HepG2 (cell line): Measurements from ENCODE around the gene HABP4. TPM values are rescaled to one million over a fixed set of nuclear protein-coding genes. Genes with fewer than 3 reads are reported as not detected.

ENCODE experiments used
- AKNA ChIP-seq: sonication (generic); formaldehyde crosslinking; IDR thresholded peaks from 2 replicates; pipeline ENCODE4 v1.4.0; 2020; ENCODE audit warnings: missing genetic modification reagents, borderline replicate concordance
- CREM ChIP-seq, 2 experiments: sonication (generic) in 1 of 2; formaldehyde crosslinking in 1 of 2; IDR thresholded peaks; 2 replicates each; pipeline versions ENCODE4 v1.4.0 to v1.6.1; 2016 to 2020; ENCODE audit warnings: antibody characterized with exemption in 1 of 2, mild to moderate bottlenecking in 1 of 2, missing genetic modification reagents in 1 of 2
- DBP ChIP-seq: sonication (generic); formaldehyde crosslinking; IDR thresholded peaks from 2 replicates; pipeline ENCODE4 v1.4.0; 2020; ENCODE audit warnings: missing genetic modification reagents; ENCODE audit errors: not compliant biosample characterization
- ETV5 ChIP-seq: IDR thresholded peaks from 2 replicates; pipeline ENCODE4 v1.6.1; 2018; ENCODE audit warnings: missing biosample characterization, missing genetic modification reagents, inconsistent platforms, borderline replicate concordance
- GLI4 ChIP-seq: sonication (generic); formaldehyde crosslinking; IDR thresholded peaks from 2 replicates; pipeline ENCODE4 v1.5.1; 2020; ENCODE audit warnings: missing genetic modification reagents, mild to moderate bottlenecking, moderate library complexity, borderline replicate concordance
- ISL2 ChIP-seq: sonication (generic); formaldehyde crosslinking; IDR thresholded peaks from 2 replicates; pipeline ENCODE4 v1.5.0; 2020; ENCODE audit warnings: missing genetic modification reagents
- KAT8 ChIP-seq: IDR thresholded peaks from 2 replicates; pipeline ENCODE4 v1.6.1; 2016; ENCODE audit warnings: missing genetic modification reagents, missing compliant biosample characterization
- MXI1 ChIP-seq: IDR thresholded peaks from 3 replicates; pipeline ENCODE4 v1.6.1; 2012; ENCODE audit warnings: low read depth, low read length, inconsistent platforms, borderline replicate concordance
- RAD21 ChIP-seq: fragments of 450-650 bp; formaldehyde crosslinking; IDR thresholded peaks from 2 replicates; pipeline ENCODE4 v1.5.0; 2020; ENCODE audit warnings: mild to moderate bottlenecking
- RBAK ChIP-seq: sonication (generic); formaldehyde crosslinking; IDR thresholded peaks from 2 replicates; pipeline ENCODE4 v1.5.1; 2020; ENCODE audit warnings: mild to moderate bottlenecking, missing genetic modification reagents
- SMYD3 ChIP-seq: sonication (generic); formaldehyde crosslinking; IDR thresholded peaks from 2 replicates; pipeline ENCODE4 v1.8.1; 2023; ENCODE audit warnings: mild to moderate bottlenecking, missing genetic modification reagents
- SRF ChIP-seq: IDR thresholded peaks from 2 replicates; pipeline ENCODE4 v1.6.1; 2011; ENCODE audit warnings: mild to moderate bottlenecking, low read depth, low read length, moderate library complexity
- YEATS4 ChIP-seq: sonication (generic); formaldehyde crosslinking; IDR thresholded peaks from 2 replicates; pipeline ENCODE4 v1.4.0; 2020; ENCODE audit warnings: missing genetic modification reagents, borderline replicate concordance
- ZBTB38 ChIP-seq: sonication (generic); formaldehyde crosslinking; IDR thresholded peaks from 2 replicates; pipeline ENCODE4 v1.5.1; 2020; ENCODE audit warnings: mild to moderate bottlenecking, missing genetic modification reagents
- ZBTB7A ChIP-seq: sonication (generic); formaldehyde crosslinking; IDR thresholded peaks from 2 replicates; pipeline ENCODE4 v1.8.0; 2022; ENCODE audit warnings: mild to moderate bottlenecking, missing genetic modification reagents
- ZFP37 ChIP-seq: sonication (generic); formaldehyde crosslinking; IDR thresholded peaks from 2 replicates; pipeline ENCODE4 v1.4.0; 2020; ENCODE audit warnings: missing genetic modification reagents, borderline replicate concordance
- ZFP41 ChIP-seq: sonication (generic); formaldehyde crosslinking; IDR thresholded peaks from 2 replicates; pipeline ENCODE4 v1.4.0; 2020; ENCODE audit warnings: mild to moderate bottlenecking, missing genetic modification reagents, borderline replicate concordance
- ZFX ChIP-seq: sonication (generic); formaldehyde crosslinking; IDR thresholded peaks from 2 replicates; pipeline ENCODE4 v1.4.0; 2020; ENCODE audit warnings: mild to moderate bottlenecking, low read depth, missing genetic modification reagents, moderate library complexity
- ZMYM3 ChIP-seq: sonication (generic); formaldehyde crosslinking; IDR thresholded peaks from 2 replicates; pipeline ENCODE4 v1.5.1; 2020; ENCODE audit warnings: mild to moderate bottlenecking, missing genetic modification reagents
- ZMYM4 ChIP-seq: sonication (generic); formaldehyde crosslinking; IDR thresholded peaks from 2 replicates; pipeline ENCODE4 v1.8.1; 2023; ENCODE audit warnings: mild to moderate bottlenecking, missing genetic modification reagents
- ZNF138 ChIP-seq: sonication (generic); formaldehyde crosslinking; IDR thresholded peaks from 2 replicates; pipeline ENCODE4 v1.5.0; 2020; ENCODE audit warnings: mild to moderate bottlenecking, low read depth, missing genetic modification reagents
- ZNF383 ChIP-seq: sonication (generic); formaldehyde crosslinking; IDR thresholded peaks from 2 replicates; pipeline ENCODE4 v1.4.0; 2020; ENCODE audit warnings: missing genetic modification reagents, mild to moderate bottlenecking, borderline replicate concordance
- ZNF451 ChIP-seq: sonication (generic); formaldehyde crosslinking; IDR thresholded peaks from 2 replicates; pipeline ENCODE4 v1.5.0; 2020; ENCODE audit warnings: mild to moderate bottlenecking, missing genetic modification reagents
- ZNF777 ChIP-seq: sonication (generic); formaldehyde crosslinking; IDR thresholded peaks from 2 replicates; pipeline ENCODE4 v1.4.0; 2020; ENCODE audit warnings: missing genetic modification reagents
- ZSCAN21 ChIP-seq: sonication (generic); formaldehyde crosslinking; IDR thresholded peaks from 2 replicates; pipeline ENCODE4 v1.8.0; 2022; ENCODE audit warnings: mild to moderate bottlenecking, missing genetic modification reagents, moderate library complexity, borderline replicate concordance
- polyA plus RNA-seq, 8 experiments: library from polyadenylated mRNA; depleted of rRNA in 3 of 8; stranded (reverse) in 7 of 8; unstranded in 1 of 8; fragments of >200 nt; fragmentation: Illumina TruSeq in 4 of 8; extraction: Trizol in 4 of 8; gene quantifications; 2 replicates each; pipeline versions ENCODE4 v1.2.1 to v1.2.3, GENCODE V29; 2011 to 2016; ENCODE audit warnings: low read depth in 4 of 8, missing spikeins in 1 of 8, mixed read lengths in 1 of 8; ENCODE audit not compliant: insufficient read depth in 1 of 8
- total RNA-seq, 5 experiments: library from RNA; depleted of rRNA; stranded (reverse); fragments of >200 nt; fragmentation: Illumina TruSeq; extraction: Trizol; gene quantifications; 2 replicates each; pipeline ENCODE4 v1.2.3, GENCODE V29; 2016; ENCODE audit warnings: low read depth in 1 of 5

HABP4 gene
- total and polyA plus RNA-seq, 2 of the 13 experiments (the other 11 are each of a cell fraction or from before 2014, with no cell fraction given): 14.3 to 26.6 TPM

GRCh38 chr9:96491079-96491879 lies 41.3 kb downstream of the HABP4 start (continued):
- TF ChIP-seq ISL2 (peak; percentile 97), CREM (IDR thresholded peaks at IDR 0.05) (peak; percentile 97), CREM (CRISPR knock-in tag; IDR thresholded peaks at IDR 0.05) (no peak), ZNF451 (CRISPR knock-in tag) (no peak), SMYD3 (no peak), MXI1 (no peak; the same call in 1 of the 3 replicates), ZSCAN21 (CRISPR knock-in tag) (peak; percentile 16; the same call in 1 of the 2 replicates), ZNF138 (CRISPR knock-in tag) (no peak), ZNF383 (CRISPR knock-in tag) (no peak), ZFP37 (CRISPR knock-in tag) (peak; percentile 24; the same call in 1 of the 2 replicates), ZFX (CRISPR knock-in tag) (peak; percentile 76), RAD21 (CRISPR knock-in tag) (peak; percentile 46; the same call in 1 of the 2 replicates), ETV5 (peak; percentile 73; the same call in 1 of the 2 replicates), RBAK (CRISPR knock-in tag) (no peak), YEATS4 (peak; percentile 77; the same call in 1 of the 2 replicates), DBP (no peak), GLI4 (CRISPR knock-in tag) (no peak), ZNF777 (CRISPR knock-in tag) (0 out of 2 replicates have a peak, but pooled peaks have one; percentile 11), AKNA (CRISPR knock-in tag) (no peak), ZMYM4 (CRISPR knock-in tag) (no peak; the same call in 1 of the 2 replicates), ZMYM3 (CRISPR knock-in tag) (no peak), SRF (0 out of 2 replicates have a peak, but pooled peaks have one; percentile 6), ZBTB38 (no peak), ZBTB7A (CRISPR knock-in tag) (peak; percentile 27; the same call in 1 of the 2 replicates), KAT8 (CRISPR knock-in tag) (no peak), ZFP41 (CRISPR knock-in tag) (0 out of 2 replicates have a peak, but pooled peaks have one; percentile 6)
